ENCODE data around the gene ZNF318.
"Not testable (repeated sequence)": the region's sequence is repeated elsewhere in the genome, so short reads cannot be mapped to it uniquely, and the experiment has no call there.

DNA sequence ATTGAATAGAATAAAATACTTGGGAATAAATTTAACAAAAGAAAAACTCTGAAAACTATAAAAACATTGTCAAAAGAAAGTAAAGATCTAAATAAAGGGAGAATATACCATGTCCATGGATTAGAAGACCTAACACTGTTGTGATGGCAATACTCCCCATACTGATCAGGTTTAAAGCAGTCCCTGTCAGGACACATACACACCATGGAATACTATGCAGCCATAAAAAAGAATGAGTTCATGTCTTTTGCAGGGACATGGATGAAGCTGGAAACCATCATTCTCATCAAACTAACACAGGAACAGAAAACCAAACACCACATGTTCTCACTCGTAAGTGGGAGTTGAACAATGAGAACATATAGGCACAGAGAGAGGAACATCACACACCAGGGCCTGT, 41.3 kb upstream of the ZNF318 start:
- not testable (repeated sequence) for TF ChIP-seq SUZ12 (IDR thresholded peaks at IDR 0.05; ENCODE audit: extremely low read depth, insufficient read depth, insufficient read length); ZNF274 (IDR thresholded peaks at IDR 0.05; ENCODE audit: low read depth, low read length); YY1 (IDR thresholded peaks at IDR 0.05; ENCODE audit: insufficient read depth, insufficient read length)
